ENCODE data around the gene PLA2G4C.

Gene PLA2G4C, protein sequence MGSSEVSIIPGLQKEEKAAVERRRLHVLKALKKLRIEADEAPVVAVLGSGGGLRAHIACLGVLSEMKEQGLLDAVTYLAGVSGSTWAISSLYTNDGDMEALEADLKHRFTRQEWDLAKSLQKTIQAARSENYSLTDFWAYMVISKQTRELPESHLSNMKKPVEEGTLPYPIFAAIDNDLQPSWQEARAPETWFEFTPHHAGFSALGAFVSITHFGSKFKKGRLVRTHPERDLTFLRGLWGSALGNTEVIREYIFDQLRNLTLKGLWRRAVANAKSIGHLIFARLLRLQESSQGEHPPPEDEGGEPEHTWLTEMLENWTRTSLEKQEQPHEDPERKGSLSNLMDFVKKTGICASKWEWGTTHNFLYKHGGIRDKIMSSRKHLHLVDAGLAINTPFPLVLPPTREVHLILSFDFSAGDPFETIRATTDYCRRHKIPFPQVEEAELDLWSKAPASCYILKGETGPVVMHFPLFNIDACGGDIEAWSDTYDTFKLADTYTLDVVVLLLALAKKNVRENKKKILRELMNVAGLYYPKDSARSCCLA

DNA sequence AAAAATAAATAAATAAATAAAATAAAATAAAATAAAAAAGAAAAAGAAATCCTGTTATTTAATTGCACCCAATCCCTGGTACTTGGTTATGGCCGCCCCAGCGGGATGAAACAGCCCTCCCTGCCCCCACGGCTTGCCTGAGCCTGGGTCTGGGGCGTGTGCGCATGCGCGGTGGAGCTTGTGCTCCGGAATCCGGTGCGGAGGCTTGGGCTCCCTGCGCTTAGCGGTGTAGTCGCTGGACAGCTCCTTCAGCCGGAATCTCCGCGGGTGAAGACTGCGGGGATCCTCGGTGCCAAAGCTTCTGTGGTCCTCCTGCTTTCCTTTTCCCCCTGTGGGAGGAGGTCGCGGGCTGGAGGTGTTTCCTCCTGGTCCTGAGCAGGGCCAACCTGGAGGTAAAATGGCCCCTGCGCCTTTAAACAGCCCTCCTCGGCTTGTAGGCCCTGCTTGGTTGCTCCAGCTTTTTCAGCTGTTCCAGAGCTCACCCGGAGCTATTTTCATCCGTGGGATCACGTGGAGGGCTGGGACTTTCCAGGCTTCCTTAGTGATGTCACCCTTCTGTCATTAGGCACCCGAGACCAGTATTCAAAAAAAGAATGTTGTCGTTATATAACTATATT, at the start of gene PLA2G4C:
Gene PLA2G4C (minus strand): TSS at position 468 of the 617 bp plus-strand sequence. CDS start 4,288 bp downstream, outside the sequence.
- in situ Hi-C loops (cut with MboI; ENCODE audit: low sequenced_read_pairs): no loop called here

DNA sequence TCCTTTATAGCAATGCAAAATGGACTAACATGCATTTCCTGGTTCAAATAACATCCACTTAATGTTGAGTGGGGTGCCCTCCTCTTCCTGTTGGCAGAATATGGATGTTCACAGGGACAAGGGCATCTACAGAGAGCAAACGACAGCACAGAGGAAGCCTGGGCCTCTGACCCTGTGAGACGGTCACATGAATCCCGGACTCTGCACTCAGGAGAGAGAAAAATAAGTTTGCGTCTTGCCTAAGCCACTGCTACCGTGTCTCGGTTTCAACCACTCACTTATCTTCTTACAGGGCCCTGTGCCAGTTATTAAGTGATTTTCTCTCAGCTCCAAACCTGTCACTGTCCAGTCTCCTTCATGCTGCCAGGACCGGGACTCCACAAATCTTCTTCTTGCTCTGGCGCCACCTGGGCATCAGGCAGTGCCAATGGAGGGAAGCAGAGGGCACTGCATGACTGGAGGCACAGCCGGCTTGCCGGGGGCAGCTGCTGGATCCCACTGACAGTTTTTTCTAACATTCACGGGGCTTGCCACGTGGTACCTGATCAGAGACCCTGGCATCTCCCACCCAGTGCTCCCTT, 47.7 kb upstream of the PLA2G4C start:
- in situ Hi-C loops (cut with MboI; ENCODE audit: low sequenced_read_pairs): no loop called here

DNA sequence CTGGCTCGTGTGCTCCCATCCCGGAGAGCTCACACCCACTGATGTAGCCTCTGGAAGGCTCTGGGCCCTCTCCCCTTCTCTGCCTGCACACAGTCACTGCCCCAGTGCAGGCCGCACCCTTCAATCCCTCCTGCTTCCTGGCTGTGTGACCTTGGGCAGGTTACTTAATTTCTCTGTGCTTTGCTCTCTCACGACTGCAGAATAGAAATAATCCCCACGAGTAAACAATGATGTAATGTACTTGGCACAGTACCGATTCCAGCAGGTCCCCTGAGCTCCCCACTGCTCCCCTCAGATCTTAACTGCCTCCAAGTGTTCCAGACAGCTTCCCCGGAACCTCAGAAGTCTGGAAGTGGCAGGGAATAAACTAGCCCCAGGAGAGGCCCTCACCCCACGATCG, 43.4 kb upstream of the PLA2G4C start:
- in situ Hi-C loops (cut with MboI; ENCODE audit: low sequenced_read_pairs): no loop called here

DNA sequence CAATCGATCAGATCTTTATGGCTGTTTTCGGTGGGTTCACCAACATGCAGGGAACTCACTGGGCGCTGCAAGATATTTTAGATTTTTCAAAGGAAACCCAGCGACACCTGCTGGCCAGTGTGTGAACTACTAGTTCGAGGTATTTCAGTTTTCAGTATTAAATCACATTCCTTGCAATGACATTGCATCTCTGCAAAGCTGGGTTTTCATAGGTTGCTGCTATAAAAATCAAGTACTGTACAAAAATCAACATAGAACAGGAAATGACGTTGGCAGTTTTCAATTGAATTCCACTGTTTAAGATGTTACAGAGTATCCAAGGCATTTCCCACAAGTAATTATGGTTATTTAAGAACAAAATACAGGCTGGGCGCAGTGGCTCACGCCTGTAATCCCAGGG, 41.9 kb upstream of the PLA2G4C start:
- in situ Hi-C loops (cut with MboI; ENCODE audit: low sequenced_read_pairs): no loop called here

DNA sequence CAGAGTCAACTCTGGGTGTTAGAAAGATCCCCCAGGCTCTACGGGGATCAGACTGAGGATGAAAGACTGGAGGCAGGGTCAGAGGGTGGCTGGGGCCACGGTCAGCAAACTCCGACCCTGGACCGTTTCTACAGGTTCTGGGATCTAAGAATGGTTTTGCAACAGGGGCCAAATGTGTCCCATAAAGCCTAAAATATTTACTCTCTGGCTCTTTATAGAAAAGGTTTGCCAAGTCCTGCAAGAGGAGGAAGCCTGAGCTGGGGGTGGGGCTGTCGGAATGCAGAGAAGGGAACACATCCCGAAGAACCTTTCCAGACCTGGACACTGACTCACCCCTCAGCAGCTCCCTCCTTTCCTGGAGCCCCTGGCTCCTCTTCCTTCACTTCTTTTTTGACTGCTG, 38.8 kb upstream of the PLA2G4C start:
- in situ Hi-C loops (cut with MboI; ENCODE audit: low sequenced_read_pairs): no loop called here

DNA sequence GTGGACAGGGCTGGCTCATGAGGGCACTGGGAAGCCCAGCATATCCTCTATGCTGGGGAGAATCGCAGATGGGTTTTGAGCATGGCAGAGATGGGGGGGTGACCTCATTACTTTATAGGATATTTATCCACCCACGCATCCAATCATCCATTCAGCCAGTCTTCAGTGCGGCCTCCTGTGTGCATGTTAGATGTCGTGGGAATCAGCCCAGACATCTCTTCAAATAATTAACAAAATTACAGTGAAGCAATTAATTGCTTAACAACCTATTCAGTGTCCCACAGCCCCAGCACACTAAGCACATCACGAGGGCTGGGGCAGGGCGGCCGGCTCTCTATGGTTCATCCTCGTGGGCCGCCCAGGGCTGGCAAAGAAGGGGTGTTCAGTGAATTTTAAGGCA, 38.0 kb upstream of the PLA2G4C start:
- in situ Hi-C loops (cut with MboI; ENCODE audit: low sequenced_read_pairs): no loop called here

DNA sequence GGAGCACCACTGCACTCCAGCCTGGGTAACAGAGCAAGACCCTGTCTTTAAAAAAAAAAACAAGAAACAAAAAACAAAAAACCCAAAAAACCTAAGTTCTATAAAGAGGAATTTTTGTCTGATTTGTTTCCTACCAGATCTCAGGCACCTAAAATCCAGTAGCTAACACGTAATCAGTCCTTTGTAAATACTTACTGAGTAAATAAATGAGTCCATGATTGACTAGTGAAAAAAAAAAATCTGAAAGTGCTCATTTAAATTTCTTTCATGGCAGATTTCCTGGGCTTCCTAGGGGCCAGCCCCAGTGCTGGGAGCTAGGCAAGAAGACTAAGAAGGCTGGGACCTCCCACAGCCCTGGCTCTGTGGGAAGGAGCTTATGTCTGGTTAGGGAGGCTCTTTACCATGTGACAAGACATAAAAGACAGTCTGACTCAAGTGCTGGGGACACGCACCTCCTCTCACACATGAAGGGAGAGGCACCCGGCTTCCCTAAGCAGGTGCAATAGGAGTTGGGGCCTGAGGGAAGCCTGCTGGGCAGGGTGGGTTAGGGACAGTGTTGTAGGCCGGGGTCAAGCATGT, 37.1 kb upstream of the PLA2G4C start:
- in situ Hi-C loops (cut with MboI; ENCODE audit: low sequenced_read_pairs): no loop called here

DNA sequence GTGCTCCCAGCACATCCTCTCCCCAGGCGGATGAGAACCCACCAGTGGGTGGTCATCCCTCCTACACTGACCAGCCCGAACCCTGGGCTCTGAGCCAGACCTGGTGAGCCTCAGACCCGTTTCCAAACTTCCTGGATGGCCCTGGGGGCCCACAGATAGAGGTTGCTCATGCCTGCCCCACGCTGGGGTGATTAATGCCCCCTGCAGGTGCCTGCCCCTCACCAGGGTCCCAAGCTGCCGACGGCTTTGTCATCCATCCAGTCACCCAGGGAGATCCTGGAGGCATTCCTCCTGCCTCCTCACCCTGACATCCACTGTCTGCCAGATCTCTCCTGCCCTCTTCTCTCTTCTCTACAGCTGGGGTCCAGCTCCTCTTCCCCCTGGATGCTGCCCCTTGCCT, 28.4 kb upstream of the PLA2G4C start:
- in situ Hi-C loops (cut with MboI; ENCODE audit: low sequenced_read_pairs): no loop called here

DNA sequence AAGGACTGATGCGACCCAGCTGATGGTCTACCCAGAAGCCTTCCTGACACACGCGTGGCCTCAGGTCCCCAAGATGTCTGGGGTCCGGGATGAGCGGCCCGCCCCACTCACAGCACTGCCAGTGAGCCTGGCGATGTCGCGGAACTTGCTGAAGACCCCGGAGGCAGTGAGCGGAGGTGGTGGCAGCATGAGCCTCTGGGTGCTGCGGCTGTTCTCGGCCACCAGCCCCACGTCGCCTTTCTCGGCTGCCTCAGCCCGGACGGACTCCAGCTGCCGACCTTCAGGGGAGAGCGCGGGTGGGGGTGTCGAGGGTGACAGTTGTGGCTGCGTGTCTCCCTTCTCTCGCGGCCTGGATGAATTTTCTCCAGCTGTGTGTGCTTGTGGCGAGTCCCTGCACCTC, 26.8 kb upstream of the PLA2G4C start:
- in situ Hi-C loops (cut with MboI; ENCODE audit: low sequenced_read_pairs): no loop called here

DNA sequence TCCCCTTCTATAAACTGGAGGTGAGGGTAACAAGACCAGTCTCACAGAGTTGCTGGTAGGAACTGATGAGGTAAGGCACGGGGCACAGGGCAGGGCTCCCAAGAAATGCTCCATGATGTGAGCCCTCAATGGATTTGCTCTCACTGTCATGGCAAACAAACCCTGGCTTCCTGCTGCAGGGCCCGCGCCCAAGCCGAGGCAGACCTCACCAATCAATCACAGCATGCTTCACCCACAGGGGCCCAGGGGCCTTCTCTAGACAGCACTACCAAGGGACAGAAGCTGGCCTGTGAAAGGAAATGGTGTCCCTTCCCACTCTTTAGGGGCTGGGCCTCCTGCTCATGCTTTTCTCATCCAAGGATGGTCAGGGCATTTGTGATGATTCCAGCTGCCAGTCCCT, 25.9 kb upstream of the PLA2G4C start:
- in situ Hi-C loops (cut with MboI; ENCODE audit: low sequenced_read_pairs): no loop called here

DNA sequence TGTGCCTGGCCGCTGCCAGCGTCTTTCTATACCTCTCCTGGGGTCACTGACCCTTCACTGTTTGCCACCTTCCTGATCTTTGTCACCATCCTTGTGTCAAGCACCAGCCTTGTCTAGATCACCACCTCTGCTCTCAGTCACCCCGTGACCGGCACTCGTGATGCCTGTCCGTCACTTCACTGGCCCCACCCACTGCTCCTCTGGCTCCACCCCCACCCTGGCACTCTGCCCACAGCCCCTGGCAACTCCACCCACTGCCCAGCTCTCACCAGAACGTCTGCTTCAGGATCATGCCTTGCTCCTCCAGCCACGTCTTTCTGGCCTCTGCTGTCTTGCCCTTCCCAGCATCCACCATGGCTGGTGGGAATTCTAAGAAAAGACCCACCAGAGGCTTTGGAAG, 24.8 kb upstream of the PLA2G4C start:
- in situ Hi-C loops (cut with MboI; ENCODE audit: low sequenced_read_pairs): no loop called here

DNA sequence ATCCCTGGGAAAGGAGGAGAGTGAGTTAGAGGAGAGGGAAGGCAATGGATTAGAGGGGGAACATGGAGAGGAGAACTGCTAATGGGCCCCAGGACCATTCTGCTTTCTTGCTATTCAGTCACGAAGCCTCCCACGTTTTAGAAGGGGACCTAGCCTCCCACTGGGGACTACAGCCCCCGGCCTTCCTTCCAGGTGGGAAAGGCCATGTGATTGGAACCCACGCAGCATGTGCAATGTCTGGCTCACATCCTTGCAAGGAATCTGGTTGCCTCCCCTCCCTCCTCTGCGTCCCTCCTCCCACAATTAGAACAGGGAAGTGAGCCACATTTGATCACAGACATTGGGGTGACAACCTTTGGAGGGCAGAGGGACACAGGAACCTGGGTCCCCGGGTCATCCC, 22.5 kb upstream of the PLA2G4C start:
- in situ Hi-C loops (cut with MboI; ENCODE audit: low sequenced_read_pairs): no loop called here

DNA sequence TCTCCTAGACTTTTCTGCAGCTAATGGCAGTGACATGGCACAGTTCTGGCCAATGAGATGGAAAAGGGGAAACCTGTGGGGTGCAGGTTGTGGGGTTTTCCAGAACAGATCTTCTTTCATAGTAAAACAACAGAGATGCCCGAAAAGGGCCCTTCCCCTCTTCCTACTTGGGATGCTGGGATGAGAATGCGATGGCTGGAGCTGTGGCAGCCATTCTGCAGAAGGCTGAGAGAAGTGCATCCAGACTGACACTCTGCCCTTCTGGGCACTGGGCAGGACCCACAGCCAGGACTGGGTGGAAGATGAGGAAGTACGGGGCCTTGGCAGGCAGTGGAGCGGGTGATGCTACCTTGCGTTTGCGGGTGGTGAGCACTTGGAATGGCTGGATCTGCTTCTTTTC, 16.9 kb upstream of the PLA2G4C start:
- in situ Hi-C loops (cut with MboI; ENCODE audit: low sequenced_read_pairs): no loop called here

DNA sequence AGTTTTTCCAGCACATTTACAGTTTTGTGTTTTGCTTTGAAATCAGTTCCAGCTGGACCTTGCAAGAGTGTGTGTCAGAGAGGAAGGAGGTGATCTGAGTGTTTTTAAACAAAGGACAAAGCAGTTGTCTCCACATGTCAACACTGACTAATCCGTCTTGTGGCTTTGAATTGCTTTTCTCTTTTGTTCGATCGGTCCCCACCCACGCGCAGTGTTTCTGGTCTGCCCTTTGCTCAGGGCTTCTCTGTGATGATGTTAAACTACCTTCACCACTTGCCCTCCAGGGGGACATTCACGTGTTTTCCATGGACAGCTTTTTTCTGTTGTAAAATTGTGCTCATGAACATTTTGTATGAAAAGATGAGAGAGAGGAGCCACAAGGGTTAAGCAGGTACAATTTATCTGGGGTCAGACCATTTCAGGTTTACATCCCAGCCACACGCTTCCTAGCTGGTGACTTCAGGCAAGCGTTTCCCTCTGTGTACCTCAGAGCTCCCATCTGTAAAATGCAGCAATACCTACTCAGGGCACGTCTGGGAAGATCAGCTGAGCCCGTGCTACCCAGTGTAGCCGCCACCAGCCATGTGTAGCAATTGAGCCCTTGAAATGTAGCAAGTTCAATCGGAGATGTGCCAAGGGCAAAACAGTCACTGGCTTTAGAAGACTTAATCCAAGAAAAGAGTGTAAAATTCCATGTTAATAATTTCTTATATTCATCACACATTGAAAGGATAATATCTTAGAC, 13.5 kb upstream of the PLA2G4C start:
- in situ Hi-C loops (cut with MboI; ENCODE audit: low sequenced_read_pairs): no loop called here

DNA sequence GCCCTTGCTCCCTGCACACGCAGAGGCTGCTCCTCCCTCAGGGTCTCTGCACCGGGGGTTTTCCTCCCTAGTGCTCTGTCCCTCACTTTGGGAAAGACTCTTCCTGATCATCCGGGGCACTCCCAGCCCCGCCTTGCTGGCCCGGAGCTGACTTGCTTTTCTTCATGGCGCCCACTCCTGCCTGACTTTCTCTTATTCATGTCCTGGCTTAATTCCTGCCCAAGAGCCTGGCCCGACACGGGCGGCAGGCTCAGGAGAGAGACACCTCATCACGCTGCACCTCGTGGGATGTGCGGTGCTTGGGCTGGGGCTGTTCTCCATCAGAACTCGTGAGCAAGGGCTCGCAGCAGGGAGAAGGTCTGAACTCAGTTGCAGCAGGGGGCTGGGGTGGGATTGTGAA, 11.8 kb upstream of the PLA2G4C start:
- in situ Hi-C loops (cut with MboI; ENCODE audit: low sequenced_read_pairs): no loop called here

DNA sequence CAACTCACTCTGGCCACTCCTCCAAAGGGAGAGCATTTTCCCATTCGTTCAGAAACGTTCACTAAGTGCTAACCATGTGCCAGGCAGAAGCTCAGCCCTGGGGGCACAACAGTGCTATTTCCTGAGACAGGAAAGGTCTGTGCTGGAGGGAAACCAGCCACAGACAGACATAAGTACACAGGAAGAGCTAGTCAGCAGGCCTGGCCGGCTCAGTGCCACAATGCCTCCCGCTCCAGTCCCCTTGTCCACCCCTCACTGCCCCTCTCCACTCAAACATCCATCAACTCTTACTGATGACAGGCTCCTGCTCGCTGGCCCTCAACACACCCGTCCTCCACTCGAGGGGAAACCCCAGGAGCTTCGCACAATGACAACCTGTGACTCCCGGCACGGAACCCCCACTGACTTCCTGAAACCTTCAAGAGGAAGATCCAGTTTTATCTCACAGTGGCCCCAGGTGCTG, 11.3 kb upstream of the PLA2G4C start:
- in situ Hi-C loops (cut with MboI; ENCODE audit: low sequenced_read_pairs): no loop called here

DNA sequence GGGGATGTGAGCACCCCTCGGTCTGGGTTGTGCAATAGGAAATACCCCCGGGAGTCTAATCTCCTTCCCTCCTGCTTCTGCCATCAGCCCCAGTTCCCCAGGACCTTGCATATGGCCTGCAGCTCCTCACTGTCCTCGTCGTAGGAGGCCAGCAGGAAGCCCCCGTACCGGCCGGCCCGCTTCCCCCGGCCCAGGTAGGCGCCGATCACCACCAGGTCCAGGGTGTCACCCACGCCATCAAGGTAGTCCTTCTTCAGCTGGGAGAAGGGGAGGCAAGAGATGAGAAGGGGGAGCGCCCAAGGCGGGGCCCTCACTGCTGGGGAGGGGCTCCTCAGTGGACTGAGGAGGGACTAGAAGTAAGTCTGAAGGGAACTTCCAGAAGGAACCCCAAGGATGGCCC, 10.4 kb upstream of the PLA2G4C start:
- in situ Hi-C loops (cut with MboI; ENCODE audit: low sequenced_read_pairs): no loop called here

DNA sequence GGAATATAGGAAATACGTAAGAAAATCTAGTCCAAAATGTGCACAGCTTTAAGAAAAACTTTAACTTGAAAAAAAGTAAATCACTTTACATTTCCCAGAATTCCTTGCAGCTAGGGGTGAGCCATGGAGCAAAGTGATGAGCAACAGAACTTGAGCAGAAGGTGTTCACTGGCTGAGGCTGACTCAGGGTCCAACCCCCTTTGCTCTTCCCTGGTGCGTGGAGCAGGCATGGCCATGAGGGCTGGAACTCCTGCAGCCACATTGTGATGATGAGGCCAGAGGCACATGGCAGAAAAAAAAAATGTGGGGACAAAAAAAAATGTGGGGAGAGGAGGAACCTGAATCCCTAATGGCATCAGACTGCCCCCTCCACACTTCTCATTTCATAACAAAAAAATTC, 9.9 kb upstream of the PLA2G4C start:
- in situ Hi-C loops (cut with MboI; ENCODE audit: low sequenced_read_pairs): no loop called here

DNA sequence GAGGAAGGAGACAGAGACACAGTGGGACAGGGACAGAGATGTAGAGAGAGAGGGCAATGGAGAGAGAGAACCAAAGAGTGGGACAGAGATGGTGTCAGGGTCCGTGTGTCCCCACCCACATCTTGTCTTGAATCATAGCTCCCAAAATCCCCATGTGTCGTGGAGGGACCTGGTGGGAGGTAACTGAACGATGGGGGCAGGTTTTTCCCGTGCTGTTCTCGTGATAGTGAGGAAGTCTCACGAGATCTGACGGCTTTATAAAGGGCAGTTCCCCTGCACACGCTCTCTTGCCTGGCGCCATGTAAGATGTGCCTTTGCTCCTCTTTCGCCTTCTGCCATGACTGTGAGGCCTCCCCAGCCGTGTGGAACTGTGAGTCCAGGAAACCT, 7.5 kb upstream of the PLA2G4C start:
- in situ Hi-C loops (cut with MboI; ENCODE audit: low sequenced_read_pairs): no loop called here

DNA sequence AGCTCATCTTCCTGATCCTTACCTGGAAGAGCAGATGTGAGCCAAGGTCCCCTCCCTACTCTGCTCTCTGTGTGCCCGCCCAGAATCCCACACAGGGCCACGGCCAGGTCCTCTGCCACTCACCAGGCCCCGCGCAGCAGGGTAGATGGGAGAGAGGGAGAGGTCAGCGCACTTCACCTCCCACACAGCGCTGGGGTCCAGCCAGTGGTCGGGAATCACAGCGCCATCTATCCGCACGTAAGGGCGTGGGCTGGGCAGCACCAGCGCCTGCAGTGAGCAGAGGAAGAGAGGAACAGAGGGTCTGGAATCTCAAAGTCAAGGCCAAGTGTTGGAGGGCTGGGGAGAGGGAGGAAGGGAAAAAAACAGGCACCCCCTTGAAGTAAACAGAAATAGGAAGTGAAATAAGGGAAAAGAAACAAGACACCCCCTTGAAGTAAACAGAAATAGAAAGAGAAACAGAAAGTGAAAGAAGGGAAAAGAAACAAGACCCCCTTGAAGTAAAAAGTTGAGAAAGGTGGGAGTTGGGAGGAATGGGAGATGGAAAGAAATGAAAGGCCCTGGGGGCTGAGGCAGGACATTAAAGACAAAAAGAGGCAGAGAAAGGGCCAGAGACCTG, 7.0 kb upstream of the PLA2G4C start:
- in situ Hi-C loops (cut with MboI; ENCODE audit: low sequenced_read_pairs): no loop called here

All from HL-60/S4 (cell line).